Colonic mucosa (tissue), 4 donors: ENCODE results near the gene INMT. TPM values are rescaled to one million over a fixed set of nuclear protein-coding genes. Genes with fewer than 3 reads are reported as not detected.

Experiments
- DNase-seq: peaks from one replicate; pipeline ENCODE4 v3.0.0-alpha.2; 2020
- H3K27ac ChIP-seq: fragments of 200-600 bp; one replicate; pipeline ENCODE4 v1.8.0; 2021
- H3K27me3 ChIP-seq: fragments of 200-600 bp; one replicate; pipeline ENCODE4 v1.8.0; 2021
- H3K36me3 ChIP-seq: fragments of 200-600 bp; one replicate; pipeline ENCODE4 v1.8.0; 2021
- H3K4me1 ChIP-seq: fragments of 200-600 bp; one replicate; pipeline ENCODE4 v1.8.0; 2021; ENCODE audit warnings: mild to moderate bottlenecking
- H3K4me3 ChIP-seq: fragments of 200-600 bp; one replicate; pipeline ENCODE4 v1.8.0; 2021
- H3K9ac ChIP-seq, 2 donors: one replicate each; pipeline ENCODE4 v1.7.0; 2013; ENCODE audit warnings: control low read depth in 2 of 2, low read depth in 2 of 2, low read length in 2 of 2
- H3K9me3 ChIP-seq: fragments of 200-600 bp; one replicate; pipeline ENCODE4 v1.8.0; 2021
- intact Hi-C: fragments of 100-400 bp; cut with DNase I; formaldehyde crosslinking; loops from one replicate; pipeline ENCODE4 v1.14.1; 2022
- total RNA-seq, 2 donors: library from RNA; stranded (reverse); fragmentation: NEBNext Ultra II Directional in 1 of 2; extraction: Animal tissue kit (Norgen Biotek cat#: 25700) in 1 of 2; gene quantifications; one replicate each; pipeline ENCODE4 v1.2.1, GENCODE V29; 2021
- TF ChIP-seq, protein P1 (sequence below): fragments of 200-600 bp; IDR thresholded peaks from one replicate; pipeline ENCODE4 v1.8.0; 2022; ENCODE audit warnings: antibody characterized with exemption, mild to moderate bottlenecking
- donor health status: healthy.
- donor health status: DM: no; HTN: no; CAD: no.
- donor health status: DM: no; HTN: no; CAD: no.

Gene INMT
- total RNA-seq, 2 donors from 2014 or later, result 2.3 to 6.0 TPM

GRCh38 chr7:30721211-30721610, 30.7 kb upstream of the INMT start:
- Histone ChIP-seq H3K4me1 (no peaks in the 10 kb centered on the region), H3K27ac (no peak overlapping the region), H3K9me3 (no peaks in the 10 kb centered on the region), H3K27me3 (no peaks in the 10 kb centered on the region), H3K9ac (no peak overlapping the region), H3K4me3 (no peak overlapping the region), H3K36me3 (no peaks in the 10 kb centered on the region)
- no peak for DNase-seq
- TF ChIP-seq, protein P1, sequence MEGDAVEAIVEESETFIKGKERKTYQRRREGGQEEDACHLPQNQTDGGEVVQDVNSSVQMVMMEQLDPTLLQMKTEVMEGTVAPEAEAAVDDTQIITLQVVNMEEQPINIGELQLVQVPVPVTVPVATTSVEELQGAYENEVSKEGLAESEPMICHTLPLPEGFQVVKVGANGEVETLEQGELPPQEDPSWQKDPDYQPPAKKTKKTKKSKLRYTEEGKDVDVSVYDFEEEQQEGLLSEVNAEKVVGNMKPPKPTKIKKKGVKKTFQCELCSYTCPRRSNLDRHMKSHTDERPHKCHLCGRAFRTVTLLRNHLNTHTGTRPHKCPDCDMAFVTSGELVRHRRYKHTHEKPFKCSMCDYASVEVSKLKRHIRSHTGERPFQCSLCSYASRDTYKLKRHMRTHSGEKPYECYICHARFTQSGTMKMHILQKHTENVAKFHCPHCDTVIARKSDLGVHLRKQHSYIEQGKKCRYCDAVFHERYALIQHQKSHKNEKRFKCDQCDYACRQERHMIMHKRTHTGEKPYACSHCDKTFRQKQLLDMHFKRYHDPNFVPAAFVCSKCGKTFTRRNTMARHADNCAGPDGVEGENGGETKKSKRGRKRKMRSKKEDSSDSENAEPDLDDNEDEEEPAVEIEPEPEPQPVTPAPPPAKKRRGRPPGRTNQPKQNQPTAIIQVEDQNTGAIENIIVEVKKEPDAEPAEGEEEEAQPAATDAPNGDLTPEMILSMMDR, result no peak
- intact Hi-C loops, result no loop called here

DNA sequence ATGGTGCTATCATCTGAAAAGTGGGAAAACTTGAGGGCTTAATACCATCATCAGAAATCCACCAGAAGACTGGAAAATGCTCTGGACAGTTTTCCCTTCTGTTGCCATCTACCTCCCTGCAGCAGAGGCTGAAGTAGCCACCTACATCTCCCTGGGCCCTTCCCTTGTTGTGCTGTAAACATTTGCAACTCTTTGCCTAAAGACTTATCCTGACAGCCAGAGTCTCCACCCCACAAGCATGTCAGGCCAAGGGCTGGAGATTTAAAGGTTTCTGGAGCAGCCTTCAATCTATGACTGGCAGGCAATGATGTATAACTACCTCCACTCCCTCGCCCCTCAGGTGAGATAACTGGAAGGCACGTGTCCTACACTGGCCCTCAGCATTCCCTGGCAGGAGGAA, 29.7 kb upstream of the INMT start:
- Histone ChIP-seq H3K27ac (no peak overlapping the region), H3K9ac (no peak overlapping the region), H3K9me3 (no peaks in the 10 kb centered on the region), H3K27me3 (no peaks in the 10 kb centered on the region), H3K36me3 (no peaks in the 10 kb centered on the region), H3K4me1 (no peaks in the 10 kb centered on the region), H3K4me3 (no peak overlapping the region)
- intact Hi-C loops, result no loop called here
- no peak for DNase-seq
- TF ChIP-seq, protein P1, result no peak

- Histone ChIP-seq H3K27me3 (no peaks in the 10 kb centered on the region), H3K9me3 (no peaks in the 10 kb centered on the region), H3K36me3 (no peaks in the 10 kb centered on the region), H3K27ac (no peak overlapping the region), H3K4me3 (no peak overlapping the region), H3K9ac (no peak overlapping the region), H3K4me1 (no peaks in the 10 kb centered on the region)
- TF ChIP-seq, protein P1, result no peak
- no peak for DNase-seq
- intact Hi-C loops, result no loop called here
These were observed 29.3 kb upstream of the INMT start for GRCh38 chr7:30722671-30723070.

- no peak overlapping the region for H3K4me3 ChIP-seq
- H3K9me3 ChIP-seq, result no peaks in the 10 kb centered on the region
- no peak overlapping the region for H3K27ac ChIP-seq
- H3K9ac ChIP-seq, result no peak overlapping the region
- H3K4me1 ChIP-seq, result no peaks in the 10 kb centered on the region
- H3K36me3 ChIP-seq, result no peaks in the 10 kb centered on the region
- intact Hi-C loops, result no loop called here
- TF ChIP-seq, protein P1, result no peak
- H3K27me3 ChIP-seq, result no peaks in the 10 kb centered on the region
- DNase-seq, result no peak
These were observed 28.2 kb upstream of the INMT start for GRCh38 chr7:30723776-30724175.

GRCh38 chr7:30726296-30727006, 25.5 kb upstream of the INMT start:
- intact Hi-C loops, result no loop called here
- TF ChIP-seq, protein P1, result no peak
- no peaks in the 10 kb centered on the region for H3K4me1 ChIP-seq
- no peak overlapping the region for H3K4me3 ChIP-seq
- H3K27me3 ChIP-seq, result no peaks in the 10 kb centered on the region
- no peak for DNase-seq
- no peak overlapping the region for H3K9ac ChIP-seq
- H3K27ac ChIP-seq, result no peak overlapping the region
- H3K36me3 ChIP-seq, result no peaks in the 10 kb centered on the region
- no peaks in the 10 kb centered on the region for H3K9me3 ChIP-seq
